Neural crest cell (in vitro differentiated cells): ENCODE measurements around the gene PODNL1. TPM values are rescaled to one million over a fixed set of nuclear protein-coding genes. Genes with fewer than 3 reads are reported as not detected.

Experiments
- DNase-seq: peaks from one replicate; pipeline ENCODE4 v3.0.0; 2021; ENCODE audit warnings: low read depth, mixed read lengths, low spot score
- H3K27ac Mint-ChIP-seq: one replicate; pipeline ENCODE4 v1.8.0; 2021; ENCODE audit warnings: mild to moderate bottlenecking, mixed read lengths; ENCODE audit not compliant: unreplicated experiment
- H3K27me3 Mint-ChIP-seq: 2 replicates; pipeline ENCODE4 v1.8.0; 2021; ENCODE audit warnings: low read depth, mild to moderate bottlenecking, mixed read lengths
- H3K36me3 Mint-ChIP-seq: 2 replicates; pipeline ENCODE4 v1.8.0; 2021; ENCODE audit warnings: low read depth, mild to moderate bottlenecking, mixed read lengths
- H3K4me1 Mint-ChIP-seq: 2 replicates; pipeline ENCODE4 v1.8.0; 2021; ENCODE audit warnings: mixed read lengths
- H3K4me3 Mint-ChIP-seq: one replicate; pipeline ENCODE4 v1.8.0; 2021; ENCODE audit warnings: mild to moderate bottlenecking, mixed read lengths
- H3K9me3 Mint-ChIP-seq: 2 replicates; pipeline ENCODE4 v1.8.0; 2021; ENCODE audit warnings: mixed read lengths
- CTCF ChIP-seq: fragments of 200-600 bp; sonication (generic); conservative IDR thresholded peaks from 2 replicates; pipeline ENCODE4 v1.5.0; 2021; ENCODE audit warnings: antibody characterized with exemption, mild to moderate bottlenecking
- long read RNA-seq: library from polyadenylated mRNA; unstranded; transcript quantifications from one replicate; pipeline ENCODE4 v2.0.0, GENCODE V29; 2020
- total RNA-seq: library from RNA; stranded (reverse); gene quantifications from 2 replicates; pipeline ENCODE4 v1.2.1, GENCODE V29; 2021

Gene PODNL1
- total RNA-seq: 0.14 and 0.42 TPM in 2 replicates
- long read RNA-seq: 0 reads

GRCh38 chr19:13938301-13939064, at the start of gene PODNL1:
Gene PODNL1 (minus strand): TSS chr19:13938417. CDS start chr19:13938181, 236 bp downstream.
- no peak within 1 kb of the TSS for H3K27ac Mint-ChIP-seq
- H3K9me3 Mint-ChIP-seq: no peaks in the 10 kb centered on the region
- no peaks in the 10 kb centered on the region for H3K36me3 Mint-ChIP-seq
- TF ChIP-seq CTCF: no peak
- H3K27me3 Mint-ChIP-seq: peaks cover 5% of the 10 kb centered on the region
- DNase-seq: no peak
- H3K4me1 Mint-ChIP-seq: peaks cover 12% of the 10 kb centered on the region
- no peak within 1 kb of the TSS for H3K4me3 Mint-ChIP-seq

GRCh38 chr19:13987101-13987890, 49.1 kb upstream of the PODNL1 start:
- TF ChIP-seq CTCF: no peak
- DNase-seq: no peak
- H3K36me3 Mint-ChIP-seq: peaks cover 7% of the 10 kb centered on the region
- peak overlapping the region; percentile 50 for H3K27ac Mint-ChIP-seq
- no peaks in the 10 kb centered on the region for H3K27me3 Mint-ChIP-seq
- no peak overlapping the region for H3K4me3 Mint-ChIP-seq
- H3K4me1 Mint-ChIP-seq: no peaks in the 10 kb centered on the region
- H3K9me3 Mint-ChIP-seq: no peaks in the 10 kb centered on the region

GRCh38 chr19:13986348-13986904, 48.2 kb upstream of the PODNL1 start:
- DNase-seq: peak; percentile 49
- Mint-ChIP-seq H3K36me3 (peaks cover 7% of the 10 kb centered on the region), H3K27me3 (no peaks in the 10 kb centered on the region), H3K4me1 (no peaks in the 10 kb centered on the region), H3K27ac (no peak overlapping the region), H3K9me3 (no peaks in the 10 kb centered on the region), H3K4me3 (no peak overlapping the region)
- TF ChIP-seq CTCF: no peak

- Mint-ChIP-seq H3K27ac (no peak overlapping the region), H3K9me3 (no peaks in the 10 kb centered on the region), H3K27me3 (no peaks in the 10 kb centered on the region), H3K4me1 (no peaks in the 10 kb centered on the region), H3K36me3 (peaks cover 5% of the 10 kb centered on the region), H3K4me3 (no peak overlapping the region)
- TF ChIP-seq CTCF: no peak
- DNase-seq: no peak
Measured at GRCh38 chr19:13985771-13986347, 47.6 kb upstream of the PODNL1 start.
